Caco-2 (cell line): ENCODE data around the gene PTMS. TPM values are rescaled to one million over a fixed set of nuclear protein-coding genes. Genes with fewer than 3 reads are reported as not detected.
A peak's percentile ranks its signal among the peaks of the same experiment; 100 is the strongest.

ENCODE experiments used
- BruUV-seq: library from RNA; stranded (reverse); fragments of 400-500 nt; replicated peaks from 2 replicates; lab custom pipeline; 2021; lab: Mats Ljungman, UMichigan
- CTCF ChIA-PET: fragments of 300-600 bp; sonication (Branson Sonifier 250); formaldehyde crosslinking; loops from one replicate; lab custom pipeline; 2022; ENCODE audit warnings: antibody characterized with exemption; lab: Charles Lee
- POLR2A ChIA-PET: fragments of 300-600 bp; sonication (Branson Sonifier 250); formaldehyde crosslinking; loops from one replicate; lab custom pipeline; 2022; ENCODE audit warnings: antibody characterized with exemption; lab: Charles Lee
- DNase-seq, 2 experiments: peaks; one replicate each; pipeline versions ENCODE4 v3.0.0 to v3.0.0-alpha.2; 2020 to 2022
- H3K27me3 ChIP-seq: replicated peaks from 2 replicates; pipeline ENCODE4 v1.6.0; 2011; ENCODE audit warnings: low read length; ENCODE audit not compliant: control insufficient read depth, insufficient read depth
- H3K36me3 ChIP-seq: 2 replicates; pipeline ENCODE4 v1.5.1; 2011; ENCODE audit warnings: low read length; ENCODE audit not compliant: control insufficient read depth, insufficient read depth
- H3K4me1 ChIP-seq: fragments of 250-450 bp; sonication (Bioruptor Pico); 2 replicates; pipeline ENCODE4 v1.5.1; 2020; ENCODE audit warnings: mild to moderate bottlenecking
- H3K4me3 ChIP-seq: 2 replicates; pipeline ENCODE4 v1.5.1; 2011; ENCODE audit warnings: low read depth, mild to moderate bottlenecking, control low read depth, low read length
- H3K9me3 ChIP-seq: fragments of 250-450 bp; sonication (Bioruptor Pico); 2 replicates; pipeline ENCODE4 v1.5.1; 2020; ENCODE audit warnings: mild to moderate bottlenecking, moderate library complexity
- H3K27ac Mint-ChIP-seq: one replicate; pipeline ENCODE4 v1.8.0; 2022; ENCODE audit warnings: mixed read lengths; ENCODE audit not compliant: unreplicated experiment
- H3K27me3 Mint-ChIP-seq: one replicate; pipeline ENCODE4 v1.8.0; 2022; ENCODE audit warnings: mixed read lengths; ENCODE audit not compliant: insufficient read depth, unreplicated experiment
- H3K36me3 Mint-ChIP-seq: one replicate; pipeline ENCODE4 v1.8.0; 2022; ENCODE audit warnings: mild to moderate bottlenecking, mixed read lengths; ENCODE audit not compliant: insufficient read depth, unreplicated experiment
- H3K4me1 Mint-ChIP-seq: one replicate; pipeline ENCODE4 v1.8.0; 2022; ENCODE audit warnings: low read depth, mixed read lengths; ENCODE audit not compliant: unreplicated experiment
- H3K4me3 Mint-ChIP-seq: one replicate; pipeline ENCODE4 v1.8.0; 2022; ENCODE audit warnings: mild to moderate bottlenecking, moderate library complexity, mixed read lengths; ENCODE audit not compliant: unreplicated experiment
- H3K9me3 Mint-ChIP-seq: one replicate; pipeline ENCODE4 v1.8.0; 2022; ENCODE audit warnings: mixed read lengths; ENCODE audit not compliant: unreplicated experiment
- CTCF ChIP-seq, 2 experiments: fragments of 200-600 bp in 1 of 2; IDR thresholded peaks; 1 replicate in 1 of 2; 2 replicates in 1 of 2; pipeline versions ENCODE4 v1.5.1 to v1.8.0; 2011 to 2022; ENCODE audit warnings: antibody characterized with exemption in 1 of 2, control low read depth in 1 of 2, inconsistent platforms in 1 of 2, low read depth in 1 of 2, low read length in 1 of 2, mild to moderate bottlenecking in 1 of 2, moderate library complexity in 1 of 2; ENCODE audit not compliant: insufficient read depth in 1 of 2, severe bottlenecking in 1 of 2, unreplicated experiment in 1 of 2
- intact Hi-C: fragments of 100-400 bp; cut with micrococcal nuclease; formaldehyde crosslinking; loops from one replicate; pipeline ENCODE4 v1.10.0; 2022; ENCODE audit not compliant: unreplicated experiment
- total RNA-seq: library from RNA; stranded (reverse); gene quantifications from 2 replicates; pipeline ENCODE4 v1.2.3, GENCODE V29; 2022

PTMS gene
- total RNA-seq, 1 experiment from 2014 or later, result 285 TPM

GRCh38 chr12:6759741-6760140, 6.4 kb upstream of the PTMS start:
- Mint-ChIP-seq H3K27ac (no peak overlapping the region), H3K9me3 (no peaks in the 10 kb centered on the region), H3K36me3 (peaks cover 11% of the 10 kb centered on the region), H3K27me3 (no peaks in the 10 kb centered on the region), H3K4me1 (peaks cover 33% of the 10 kb centered on the region), H3K4me3 (no peak overlapping the region)
- peaks cover 30% of the 10 kb centered on the region for H3K4me1 ChIP-seq
- CTCF ChIA-PET, result interaction anchor here (0.5 to 1.0 kb wide), 4 partner anchors 65 to 169 kb away, joined by 3 to 5 read pairs (median 3); no protein-coding TSS in a partner anchor
- no peak for DNase-seq
- H3K4me3 ChIP-seq, result no peak overlapping the region
- POLR2A ChIA-PET, result interaction anchor here (0.7 kb wide), 1 partner anchor 36 kb away, joined by 3 read pairs; the partner anchor contains the start of gene COPS7A
- intact Hi-C loops, result no loop called here
- no TSS peak for BruUV-seq
- H3K27me3 ChIP-seq, result no peaks in the 10 kb centered on the region
- no peak for TF ChIP-seq CTCF (IDR thresholded peaks at IDR 0.05; ENCODE audit: insufficient read depth in 1 of 2, low read depth in 1 of 2, low read length in 1 of 2, severe bottlenecking in 1 of 2, unreplicated experiment in 1 of 2)
- no peaks in the 10 kb centered on the region for H3K36me3 ChIP-seq
- no peaks in the 10 kb centered on the region for H3K9me3 ChIP-seq

- intact Hi-C loops, result no loop called here
- Histone ChIP-seq H3K4me3 (no peak overlapping the region), H3K9me3 (no peaks in the 10 kb centered on the region), H3K27me3 (no peaks in the 10 kb centered on the region), H3K4me1 (peaks cover 48% of the 10 kb centered on the region), H3K36me3 (no peaks in the 10 kb centered on the region)
- TSS peak; percentile 72 for BruUV-seq
- POLR2A ChIA-PET, result interaction anchor here (0.6 to 1.1 kb wide), 3 partner anchors 10 to 64 kb away, joined by 3 read pairs; partner anchors contain the start of genes COPS7A and MLF2
- Mint-ChIP-seq H3K27ac (peak overlapping the region; percentile 79), H3K4me1 (peaks cover 50% of the 10 kb centered on the region), H3K9me3 (no peaks in the 10 kb centered on the region), H3K36me3 (peaks cover 30% of the 10 kb centered on the region), H3K27me3 (no peaks in the 10 kb centered on the region), H3K4me3 (no peak overlapping the region)
- CTCF ChIA-PET, result interaction anchor here (0.6 to 1.0 kb wide), 2 partner anchors 10 to 11 kb away, joined by 4 to 10 read pairs; partner anchors contain the start of gene MLF2
- DNase-seq, result no peak
- no peak for TF ChIP-seq CTCF (IDR thresholded peaks at IDR 0.05; ENCODE audit: insufficient read depth in 1 of 2, low read depth in 1 of 2, low read length in 1 of 2, severe bottlenecking in 1 of 2, unreplicated experiment in 1 of 2)
These were observed 2.8 kb upstream of the PTMS start for GRCh38 chr12:6763380-6763779.

- no peaks in the 10 kb centered on the region for H3K9me3 ChIP-seq
- Mint-ChIP-seq H3K9me3 (no peaks in the 10 kb centered on the region), H3K4me3 (peak overlapping the region; percentile 71), H3K27ac (peak overlapping the region; percentile 79), H3K36me3 (peaks cover 30% of the 10 kb centered on the region), H3K4me1 (peaks cover 53% of the 10 kb centered on the region), H3K27me3 (no peaks in the 10 kb centered on the region)
- TF ChIP-seq CTCF (IDR thresholded peaks at IDR 0.05; ENCODE audit: insufficient read depth in 1 of 2, low read depth in 1 of 2, low read length in 1 of 2, severe bottlenecking in 1 of 2, unreplicated experiment in 1 of 2), result no peak
- DNase-seq, result peak; percentile 89 to 95
- CTCF ChIA-PET, result interaction anchor here (1.0 kb wide), 1 partner anchor 11 kb away, joined by 4 read pairs; the partner anchor contains the start of gene MLF2
- H3K36me3 ChIP-seq, result no peaks in the 10 kb centered on the region
- no TSS peak for BruUV-seq
- intact Hi-C loops, result no loop called here
- peak overlapping the region; percentile 10; the same call in 1 of the 2 replicates for H3K4me3 ChIP-seq
- POLR2A ChIA-PET, result interaction anchor here (0.6 to 3.2 kb wide), 4 partner anchors 11 to 218 kb away, joined by 3 to 42 read pairs (median 3); partner anchors contain the start of gene MLF2
- H3K4me1 ChIP-seq, result peaks cover 54% of the 10 kb centered on the region
- no peaks in the 10 kb centered on the region for H3K27me3 ChIP-seq
These were observed 1.9 kb upstream of the PTMS start for GRCh38 chr12:6764011-6764828.
